SU-DHL-6 (cell line): ENCODE results near the gene GPR35.

Source experiments
- H2AFZ ChIP-seq: fragments of 200-600 bp; sonication (generic); 2 replicates; pipeline ENCODE4 v1.6.1; 2014; ENCODE audit warnings: low read depth, mild to moderate bottlenecking, moderate library complexity, mixed read lengths, antibody characterized with exemption, low read length; ENCODE audit not compliant: severe bottlenecking
- H3F3A ChIP-seq: fragments of 200-600 bp; shearing (Covaris generic); 2 replicates; pipeline ENCODE4 v1.6.0; 2016; ENCODE audit warnings: antibody characterized with exemption, mild to moderate bottlenecking; ENCODE audit not compliant: insufficient read depth
- H3K27ac ChIP-seq: fragments of 200-600 bp; sonication (generic); 2 replicates; pipeline ENCODE4 v1.5.1; 2016; ENCODE audit warnings: low read depth, mild to moderate bottlenecking, low read length, moderate library complexity, mixed read lengths
- H3K27me3 ChIP-seq: fragments of 200-600 bp; sonication (generic), shearing (Covaris generic); 2 replicates; pipeline ENCODE4 v1.6.0; 2014; ENCODE audit warnings: mild to moderate bottlenecking, low read length
- H3K36me3 ChIP-seq: fragments of 200-600 bp; sonication (generic); 2 replicates; pipeline ENCODE4 v1.6.1; 2014; ENCODE audit warnings: mild to moderate bottlenecking, low read length, mixed read lengths
- H3K4me2 ChIP-seq: fragments of 300-600, 200-600 bp; shearing (Covaris generic), sonication (generic); 2 replicates; pipeline ENCODE4 v1.6.0; 2014; ENCODE audit warnings: low read length, low read depth, mild to moderate bottlenecking; ENCODE audit not compliant: poor library complexity, severe bottlenecking
- H3K4me3 ChIP-seq: fragments of 200-600 bp; sonication (generic); 2 replicates; pipeline ENCODE4 v1.5.1; 2014; ENCODE audit warnings: antibody characterized with exemption, low read length, mild to moderate bottlenecking, mixed read lengths; ENCODE audit not compliant: insufficient read depth, poor library complexity, severe bottlenecking
- H3K79me2 ChIP-seq: fragments of 200-600 bp; sonication (generic); 2 replicates; pipeline ENCODE4 v1.6.1; 2014; ENCODE audit warnings: mild to moderate bottlenecking, low read length, moderate library complexity; ENCODE audit not compliant: insufficient read depth
- H3K9ac ChIP-seq: fragments of 200-600 bp; sonication (generic); 2 replicates; pipeline ENCODE4 v1.7.0; 2014; ENCODE audit warnings: mild to moderate bottlenecking, low read length
- H3K9me2 ChIP-seq: fragments of 200-600 bp; sonication (generic); replicated peaks from 2 replicates; pipeline ENCODE4 v1.6.1; 2014; ENCODE audit warnings: low read length; ENCODE audit not compliant: insufficient read depth
- H3K9me3 ChIP-seq: fragments of 200-600 bp; sonication (generic); 2 replicates; pipeline ENCODE4 v1.6.1; 2014; ENCODE audit warnings: low read length, mixed read lengths; ENCODE audit not compliant: insufficient read depth
- H4K20me1 ChIP-seq: fragments of 200-600 bp; sonication (generic); 2 replicates; pipeline ENCODE4 v1.6.1; 2014; ENCODE audit warnings: low read depth, mild to moderate bottlenecking, antibody characterized with exemption, low read length, moderate library complexity, mixed read lengths
- CTCF ChIP-seq: fragments of 200-600 bp; sonication (generic); IDR thresholded peaks from one replicate; pipeline ENCODE4 v1.5.1; 2017; ENCODE audit warnings: antibody characterized with exemption, mild to moderate bottlenecking, low read length, moderate library complexity; ENCODE audit not compliant: insufficient read depth, poor library complexity, severe bottlenecking
- EZH2phosphoT487 ChIP-seq: fragments of 200-600 bp; sonication (generic), shearing (Covaris generic); conservative IDR thresholded peaks from 2 replicates; pipeline ENCODE4 v1.6.1; 2018; ENCODE audit warnings: mild to moderate bottlenecking, antibody characterized with exemption, low read length, moderate library complexity, mixed read lengths

GPR35 gene

GRCh38 chr2:240577281-240578109 is 47.8 kb upstream of the GPR35 start:
- H3K79me2 ChIP-seq: peaks cover 23% of the 10 kb centered on the region; the same call in 1 of the 2 replicates
- no peaks in the 10 kb centered on the region for H3K36me3 ChIP-seq
- H4K20me1 ChIP-seq: no peaks in the 10 kb centered on the region; the same call in 1 of the 2 replicates

GRCh38 chr2:240578110-240578450 is 47.2 kb upstream of the GPR35 start:
- no peaks in the 10 kb centered on the region; the same call in 1 of the 2 replicates for H4K20me1 ChIP-seq
- no peaks in the 10 kb centered on the region for H3K27me3 ChIP-seq
- H3K79me2 ChIP-seq: peaks cover 26% of the 10 kb centered on the region; the same call in 1 of the 2 replicates
- H3K9me3 ChIP-seq: no peaks in the 10 kb centered on the region
- H3F3A ChIP-seq: peaks cover 11% of the 10 kb centered on the region
- no peaks in the 10 kb centered on the region for H3K9me2 ChIP-seq
- no peak overlapping the region for H3K27ac ChIP-seq
- no peak overlapping the region for H3K9ac ChIP-seq
- H3K4me2 ChIP-seq: no peak overlapping the region
- H2AFZ ChIP-seq: no peak overlapping the region
- no peak overlapping the region for H3K4me3 ChIP-seq
- H3K36me3 ChIP-seq: no peaks in the 10 kb centered on the region
- TF ChIP-seq EZH2phosphoT487: no peak
- no peak for TF ChIP-seq CTCF

More at GRCh38 chr2:240577281-240578109, 47.8 kb upstream of the GPR35 start:
- peaks cover 11% of the 10 kb centered on the region for H3F3A ChIP-seq
- no peaks in the 10 kb centered on the region for H3K9me3 ChIP-seq
- no peak overlapping the region for H2AFZ ChIP-seq
- H3K27me3 ChIP-seq: no peaks in the 10 kb centered on the region
- H3K9ac ChIP-seq: no peak overlapping the region
- TF ChIP-seq CTCF: no peak
- no peak for TF ChIP-seq EZH2phosphoT487
- no peak overlapping the region for H3K4me2 ChIP-seq
- H3K27ac ChIP-seq: no peak overlapping the region
- no peaks in the 10 kb centered on the region for H3K9me2 ChIP-seq
- H3K4me3 ChIP-seq: no peak overlapping the region

GRCh38 chr2:240578488-240578887 is 46.8 kb upstream of the GPR35 start:
- Histone ChIP-seq H3K36me3 (no peaks in the 10 kb centered on the region), H3K27me3 (no peaks in the 10 kb centered on the region), H3K9ac (no peak overlapping the region), H3K79me2 (peaks cover 30% of the 10 kb centered on the region), H3K9me2 (no peaks in the 10 kb centered on the region), H2AFZ (no peak overlapping the region), H3K27ac (no peak overlapping the region), H3F3A (peaks cover 11% of the 10 kb centered on the region), H4K20me1 (no peaks in the 10 kb centered on the region; the same call in 1 of the 2 replicates), H3K4me2 (no peak overlapping the region), H3K9me3 (no peaks in the 10 kb centered on the region), H3K4me3 (no peak overlapping the region)
- no peak for TF ChIP-seq EZH2phosphoT487
- TF ChIP-seq CTCF: no peak
